GM23248 (cell line): ENCODE results near the gene NUP93. TPM values are rescaled to one million over a fixed set of nuclear protein-coding genes. Genes with fewer than 3 reads are reported as not detected.

Experiments used
- DNase-seq: peaks from one replicate; pipeline ENCODE4 v3.0.0-alpha.2; 2015
- H2AFZ ChIP-seq: fragments of 200-600 bp; sonication (generic); 2 replicates; pipeline ENCODE4 v1.6.1; 2016; ENCODE audit warnings: antibody characterized with exemption
- H3F3A ChIP-seq: fragments of 200-600 bp; sonication (generic); 2 replicates; pipeline ENCODE4 v1.6.1; 2016; ENCODE audit warnings: mild to moderate bottlenecking, antibody characterized with exemption, mixed run types; ENCODE audit not compliant: insufficient read depth
- H3K27ac ChIP-seq: fragments of 200-600 bp; sonication (generic); 2 replicates; pipeline ENCODE4 v1.5.1; 2016; ENCODE audit warnings: mild to moderate bottlenecking
- H3K27me3 ChIP-seq: fragments of 200-600 bp; sonication (generic); replicated peaks from 2 replicates; pipeline ENCODE4 v1.6.1; 2016; ENCODE audit warnings: mild to moderate bottlenecking; ENCODE audit not compliant: insufficient read depth
- H3K36me3 ChIP-seq: fragments of 200-600 bp; sonication (generic); 2 replicates; pipeline ENCODE4 v1.6.1; 2016; ENCODE audit warnings: low read depth, mild to moderate bottlenecking
- H3K4me1 ChIP-seq: fragments of 200-600 bp; sonication (generic); 2 replicates; pipeline ENCODE4 v1.6.1; 2016; ENCODE audit warnings: mild to moderate bottlenecking; ENCODE audit not compliant: insufficient read depth
- H3K4me2 ChIP-seq: fragments of 200-600 bp; sonication (generic); one replicate; pipeline ENCODE4 v1.6.1; 2016; ENCODE audit warnings: mild to moderate bottlenecking; ENCODE audit not compliant: unreplicated experiment
- H3K4me3 ChIP-seq: fragments of 200-600 bp; sonication (generic); 2 replicates; pipeline ENCODE4 v1.5.1; 2016; ENCODE audit warnings: mild to moderate bottlenecking
- H3K79me2 ChIP-seq: fragments of 200-600 bp; sonication (generic); 2 replicates; pipeline ENCODE4 v1.6.1; 2016; ENCODE audit warnings: mild to moderate bottlenecking; ENCODE audit not compliant: insufficient read depth
- H3K9ac ChIP-seq: fragments of 200-600 bp; sonication (generic); 2 replicates; pipeline ENCODE4 v1.6.1; 2016; ENCODE audit warnings: mild to moderate bottlenecking
- H3K9me2 ChIP-seq: fragments of 200-600 bp; sonication (generic); 2 replicates; pipeline ENCODE4 v1.6.1; 2016; ENCODE audit warnings: mixed run types, mild to moderate bottlenecking, moderate library complexity; ENCODE audit not compliant: insufficient read depth
- H3K9me3 ChIP-seq: fragments of 200-600 bp; sonication (generic); one replicate; pipeline ENCODE4 v1.6.1; 2017; ENCODE audit warnings: low read depth
- H4K20me1 ChIP-seq: fragments of 200-600 bp; sonication (generic); 2 replicates; pipeline ENCODE4 v1.6.0; 2016; ENCODE audit not compliant: insufficient read depth
- EZH2 ChIP-seq: fragments of 200-600 bp; sonication (generic); IDR thresholded peaks from 2 replicates; pipeline ENCODE4 v1.6.1; 2018; ENCODE audit warnings: antibody characterized with exemption, mild to moderate bottlenecking; ENCODE audit not compliant: insufficient read depth, poor library complexity, severe bottlenecking
- EZH2phosphoT487 ChIP-seq: fragments of 200-600 bp; sonication (generic); IDR thresholded peaks from 2 replicates; pipeline ENCODE4 v1.6.1; 2018; ENCODE audit warnings: antibody characterized with exemption, moderate library complexity, mild to moderate bottlenecking, low read depth; ENCODE audit not compliant: insufficient read depth
- WGBS, 2 experiments: methylation state at CpG; one replicate each; pipeline ENCODE4 v1.1.6; 2015 to 2017; ENCODE audit warnings: low lambda C conversion rate in 2 of 2, low coverage in 1 of 2; ENCODE audit errors: missing lambda C conversion rate in 2 of 2; 5-methylcytosine and 5-hydroxymethylcytosine counted together
- in situ Hi-C: fragments of 300-500 bp; cut with MboI; formaldehyde crosslinking; loops from 2 replicates; pipeline ENCODE4 v1.15.0; 2020
- polyA plus RNA-seq: library from polyadenylated mRNA; unstranded; fragments of >200 nt; fragmentation: Nextera tagmentation; extraction: Ambion mirVana; gene quantifications from 2 replicates; pipeline ENCODE4 v1.2.1, GENCODE V29; 2016
- total RNA-seq: library from RNA; depleted of rRNA; stranded (reverse); fragments of >200 nt; shearing (Covaris generic); gene quantifications from 2 replicates; pipeline ENCODE4 v1.2.3, GENCODE V29; 2014

Gene NUP93
- total and polyA plus RNA-seq, 2 experiments from 2014 or later, result 47.1 to 51.2 TPM

DNA sequence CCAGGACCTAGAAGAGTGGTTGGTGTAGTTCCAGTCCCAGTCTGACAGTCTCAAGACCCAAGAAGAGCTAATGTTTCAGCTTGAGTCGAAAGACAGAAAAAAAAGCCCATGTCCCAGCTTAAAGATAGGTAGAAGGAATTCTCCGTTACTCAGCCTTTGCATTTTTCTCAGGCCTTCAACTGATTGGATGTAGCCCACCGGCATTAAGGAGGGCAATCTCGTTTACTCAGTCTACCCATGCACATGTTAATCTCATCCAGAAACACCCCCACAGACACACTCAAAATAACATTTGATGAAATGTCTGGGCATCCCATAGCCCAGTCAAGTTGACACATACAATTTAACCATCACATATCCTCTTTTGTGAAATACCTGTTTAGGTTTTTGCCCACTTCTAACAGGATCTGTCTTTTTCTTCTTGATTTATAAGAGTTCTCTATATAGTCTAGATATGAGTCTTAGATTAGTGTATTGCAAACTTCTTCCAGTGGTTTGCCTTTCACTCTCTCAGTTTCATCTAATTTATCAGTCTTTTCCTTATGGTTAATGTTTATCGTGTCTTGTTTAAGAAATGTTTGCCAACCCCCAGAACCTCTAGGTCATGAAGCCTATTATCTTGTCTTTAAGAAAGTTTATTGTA, 7.6 kb upstream of the NUP93 start:
- Histone ChIP-seq H3K9ac (no peak overlapping the region), H3K4me1 (no peaks in the 10 kb centered on the region), H3K27ac (no peak overlapping the region), H3F3A (no peaks in the 10 kb centered on the region), H3K36me3 (no peaks in the 10 kb centered on the region), H3K4me2 (no peak overlapping the region), H3K27me3 (no peaks in the 10 kb centered on the region; the same call in 1 of the 2 replicates), H3K9me2 (no peaks in the 10 kb centered on the region), H2AFZ (no peak overlapping the region), H4K20me1 (no peaks in the 10 kb centered on the region), H3K4me3 (no peak overlapping the region), H3K9me3 (no peaks in the 10 kb centered on the region), H3K79me2 (no peaks in the 10 kb centered on the region)
- TF ChIP-seq EZH2 (no peak), EZH2phosphoT487 (no peak)
- in situ Hi-C loops, result no loop called here
- 64 to 80% methylated on average over 4 to 5 of the region's 5 CpGs for WGBS, 2 experiments
- no peak for DNase-seq

DNA sequence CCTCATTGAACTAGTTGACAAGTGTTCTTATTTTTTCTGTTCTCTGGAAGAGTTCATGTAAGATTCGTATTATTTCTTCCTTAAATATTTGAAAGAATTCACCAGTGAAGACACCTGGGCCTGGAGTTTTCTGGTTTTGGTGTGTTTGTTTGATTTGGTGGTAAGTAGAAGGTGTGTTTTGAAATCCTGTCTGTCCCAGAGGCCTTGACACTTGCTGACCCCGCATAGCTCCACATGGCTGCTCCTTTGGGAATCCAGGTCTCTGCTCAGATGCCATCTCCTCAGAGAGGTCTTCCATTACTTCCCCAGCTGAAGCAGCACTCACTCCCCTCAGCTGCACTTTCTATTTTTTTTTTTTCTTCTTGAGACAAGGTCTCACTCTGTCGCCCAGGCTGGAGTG, 5.7 kb upstream of the NUP93 start:
- TF ChIP-seq EZH2, result no peak
- no peak for TF ChIP-seq EZH2phosphoT487

DNA sequence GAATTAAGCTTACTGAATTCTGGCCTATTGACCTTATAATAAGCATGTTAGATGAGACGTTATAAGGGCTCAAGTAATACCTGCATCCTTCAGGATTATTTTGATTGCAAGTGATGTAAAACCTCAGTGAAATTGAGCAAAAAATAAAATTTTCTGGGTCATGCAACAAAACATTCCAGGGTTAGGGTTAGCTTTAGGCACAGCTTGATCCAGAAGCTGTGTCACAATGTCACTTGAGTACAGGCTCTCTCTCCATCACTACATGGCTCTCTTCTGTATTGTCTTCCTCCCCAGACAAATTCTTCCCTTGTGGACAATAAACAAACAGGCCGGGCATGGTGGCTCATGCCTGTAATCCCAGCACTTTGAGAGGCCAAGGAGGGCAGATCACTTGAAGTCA, 3.6 kb upstream of the NUP93 start:
- Histone ChIP-seq H2AFZ (no peak overlapping the region), H3K9me3 (no peaks in the 10 kb centered on the region), H3K4me2 (no peak overlapping the region), H3F3A (peaks cover 5% of the 10 kb centered on the region; the same call in 1 of the 2 replicates), H3K9ac (no peak overlapping the region), H3K4me3 (no peak overlapping the region), H3K27me3 (no peaks in the 10 kb centered on the region), H3K27ac (no peak overlapping the region), H3K9me2 (no peaks in the 10 kb centered on the region), H4K20me1 (no peaks in the 10 kb centered on the region), H3K4me1 (peaks cover 17% of the 10 kb centered on the region), H3K36me3 (no peaks in the 10 kb centered on the region), H3K79me2 (peaks cover 23% of the 10 kb centered on the region)
- in situ Hi-C loops, result no loop called here
- TF ChIP-seq EZH2phosphoT487 (no peak), EZH2 (no peak)
- DNase-seq, result no peak
- WGBS, 2 experiments, result 95% methylated on average over 2 of the region's 2 CpGs

More for the DNA sequence above, 5.7 kb upstream of the NUP93 start:
- peaks cover 10% of the 10 kb centered on the region; the same call in 1 of the 2 replicates for H3K79me2 ChIP-seq
- 67 to 71% methylated on average over 3 of the region's 3 CpGs for WGBS, 2 experiments
- no peak overlapping the region for H3K9ac ChIP-seq
- DNase-seq, result no peak
- H4K20me1 ChIP-seq, result no peaks in the 10 kb centered on the region
- no peak overlapping the region for H3K4me3 ChIP-seq
- 0 out of 2 replicates have a peak, but pooled peaks cover under 1% of the 10 kb centered on the region for H3F3A ChIP-seq
- no peak overlapping the region for H3K27ac ChIP-seq
- no peaks in the 10 kb centered on the region for H3K9me3 ChIP-seq
- H3K27me3 ChIP-seq, result no peaks in the 10 kb centered on the region; the same call in 1 of the 2 replicates
- no peaks in the 10 kb centered on the region for H3K36me3 ChIP-seq
- peaks cover 8% of the 10 kb centered on the region for H3K4me1 ChIP-seq
- no peaks in the 10 kb centered on the region for H3K9me2 ChIP-seq
- no peak overlapping the region for H2AFZ ChIP-seq
- H3K4me2 ChIP-seq, result no peak overlapping the region
- in situ Hi-C loops, result no loop called here

DNA sequence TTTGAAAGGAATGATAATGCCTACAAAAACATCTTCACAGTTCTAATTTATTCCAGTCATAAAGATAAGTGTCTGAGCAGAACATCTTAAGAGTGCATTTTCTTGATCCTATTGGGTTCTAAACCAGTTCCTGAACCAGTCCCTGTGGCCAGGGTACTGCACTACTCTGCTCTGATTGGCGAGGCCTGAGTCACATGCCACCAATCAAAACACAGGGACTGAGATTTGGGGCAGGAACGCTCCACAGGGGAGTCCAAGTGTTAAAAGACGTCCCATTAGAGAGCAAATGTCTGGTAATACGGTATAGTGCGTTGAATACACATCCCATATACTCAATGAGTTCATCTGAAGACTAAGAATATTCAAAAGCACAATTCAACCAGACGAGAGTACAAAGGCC, 3.0 kb upstream of the NUP93 start:
- H4K20me1 ChIP-seq, result no peaks in the 10 kb centered on the region
- no peaks in the 10 kb centered on the region for H3K36me3 ChIP-seq
- no peak for DNase-seq
- no peaks in the 10 kb centered on the region for H3K27me3 ChIP-seq
- no peaks in the 10 kb centered on the region for H3K9me2 ChIP-seq
- no peaks in the 10 kb centered on the region for H3K9me3 ChIP-seq
- H3K4me1 ChIP-seq, result peaks cover 17% of the 10 kb centered on the region
- no peak for TF ChIP-seq EZH2
- no peak for TF ChIP-seq EZH2phosphoT487
- in situ Hi-C loops, result no loop called here
- peaks cover 5% of the 10 kb centered on the region; the same call in 1 of the 2 replicates for H3F3A ChIP-seq
- H3K27ac ChIP-seq, result no peak overlapping the region
- H3K4me3 ChIP-seq, result no peak overlapping the region
- no peak overlapping the region for H2AFZ ChIP-seq
- H3K79me2 ChIP-seq, result peaks cover 30% of the 10 kb centered on the region
- no peak overlapping the region for H3K4me2 ChIP-seq
- no peak overlapping the region for H3K9ac ChIP-seq
- WGBS, 2 experiments, result 82 to 83% methylated on average over 6 of the region's 6 CpGs
